Measurements from ENCODE around the gene MPO.

- no peak for TF ChIP-seq POLR2A (IDR thresholded peaks at IDR 0.05)
- TF ChIP-seq CTCF (IDR thresholded peaks at IDR 0.05): no peak
Observed at GRCh38 chr17:58235821-58236220, 44.9 kb downstream of the MPO start.

Measured in thyroid gland (tissue), 4 donors.